ENCODE measurements around the gene LPCAT2.

LPCAT2 gene

GRCh38 chr16:55559933-55560516, 51.2 kb downstream of the LPCAT2 start:
- DNase-seq, result no peak

- no peak for DNase-seq
These were observed 52.5 kb downstream of the LPCAT2 start for GRCh38 chr16:55561319-55561848.

GRCh38 chr16:55562936-55563335, 54.1 kb downstream of the LPCAT2 start:
- no peak for DNase-seq

GRCh38 chr16:55563797-55564196, 54.9 kb downstream of the LPCAT2 start:
- no peak for DNase-seq

- no peak for DNase-seq
These were observed 56.2 kb downstream of the LPCAT2 start for GRCh38 chr16:55565086-55565485.

GRCh38 chr16:55566432-55567175, 57.7 kb downstream of the LPCAT2 start, which contains the start of gene CAPNS2:
Gene CAPNS2 (plus strand): TSS chr16:55566684. CDS start chr16:55566757, 73 bp downstream.
- no peak for DNase-seq

GRCh38 chr16:55567382-55567781, 58.5 kb downstream of the LPCAT2 start:
- DNase-seq, result no peak

GRCh38 chr16:55568207-55568606, 59.3 kb downstream of the LPCAT2 start:
- DNase-seq, result peak in 1 of 2 experiments; percentile 42

- peak in 1 of 2 experiments; percentile 62 for DNase-seq
These were observed 60.2 kb downstream of the LPCAT2 start for GRCh38 chr16:55569025-55569424.

GRCh38 chr16:55570159-55570558, 61.3 kb downstream of the LPCAT2 start:
- no peak for DNase-seq

GRCh38 chr16:55571191-55571897, 62.5 kb downstream of the LPCAT2 start:
- DNase-seq, result no peak

GRCh38 chr16:55572439-55572838, 63.6 kb downstream of the LPCAT2 start:
- DNase-seq, result no peak

GRCh38 chr16:55574811-55575210, 65.9 kb downstream of the LPCAT2 start:
- DNase-seq, result no peak

GRCh38 chr16:55575496-55575895, 66.6 kb downstream of the LPCAT2 start:
- DNase-seq, result no peak

- no peak for DNase-seq
These were observed 67.5 kb downstream of the LPCAT2 start for GRCh38 chr16:55576384-55576783.

GRCh38 chr16:55577887-55578286, 69.0 kb downstream of the LPCAT2 start:
- no peak for DNase-seq

GRCh38 chr16:55585631-55586030, 76.8 kb downstream of the LPCAT2 start:
- peak; percentile 25 to 33 for DNase-seq

- DNase-seq, result no peak
These were observed 79.9 kb downstream of the LPCAT2 start for GRCh38 chr16:55588799-55589198.

- no peak for DNase-seq
These were observed 83.4 kb downstream of the LPCAT2 start for GRCh38 chr16:55592306-55592705.

GRCh38 chr16:55597928-55598327, 89.1 kb downstream of the LPCAT2 start:
- DNase-seq, result no peak

GRCh38 chr16:55605754-55606336, 97.0 kb downstream of the LPCAT2 start:
- no peak for DNase-seq

- no peak for DNase-seq
These were observed 104.9 kb downstream of the LPCAT2 start for GRCh38 chr16:55613613-55614335.

- DNase-seq, result no peak
These were observed 106.2 kb downstream of the LPCAT2 start for GRCh38 chr16:55615071-55615470.
